ENCODE measurements around the gene PNCK. TPM values are rescaled to one million over a fixed set of nuclear protein-coding genes. Genes with fewer than 3 reads are reported as not detected.
"Not testable (repeated sequence)": the region's sequence is repeated elsewhere in the genome, so short reads cannot be mapped to it uniquely, and the experiment has no call there.

The PNCK gene
- total RNA-seq, 1 donor from 2014 or later: not detected

- intact Hi-C loops (cut with micrococcal nuclease): no loop called here
- no peaks in the 10 kb centered on the region for H3K36me3 Mint-ChIP-seq (ENCODE audit: low read depth)
Observed at GRCh38 chrX:153688071-153688470, 14.5 kb upstream of the PNCK start.

DNA sequence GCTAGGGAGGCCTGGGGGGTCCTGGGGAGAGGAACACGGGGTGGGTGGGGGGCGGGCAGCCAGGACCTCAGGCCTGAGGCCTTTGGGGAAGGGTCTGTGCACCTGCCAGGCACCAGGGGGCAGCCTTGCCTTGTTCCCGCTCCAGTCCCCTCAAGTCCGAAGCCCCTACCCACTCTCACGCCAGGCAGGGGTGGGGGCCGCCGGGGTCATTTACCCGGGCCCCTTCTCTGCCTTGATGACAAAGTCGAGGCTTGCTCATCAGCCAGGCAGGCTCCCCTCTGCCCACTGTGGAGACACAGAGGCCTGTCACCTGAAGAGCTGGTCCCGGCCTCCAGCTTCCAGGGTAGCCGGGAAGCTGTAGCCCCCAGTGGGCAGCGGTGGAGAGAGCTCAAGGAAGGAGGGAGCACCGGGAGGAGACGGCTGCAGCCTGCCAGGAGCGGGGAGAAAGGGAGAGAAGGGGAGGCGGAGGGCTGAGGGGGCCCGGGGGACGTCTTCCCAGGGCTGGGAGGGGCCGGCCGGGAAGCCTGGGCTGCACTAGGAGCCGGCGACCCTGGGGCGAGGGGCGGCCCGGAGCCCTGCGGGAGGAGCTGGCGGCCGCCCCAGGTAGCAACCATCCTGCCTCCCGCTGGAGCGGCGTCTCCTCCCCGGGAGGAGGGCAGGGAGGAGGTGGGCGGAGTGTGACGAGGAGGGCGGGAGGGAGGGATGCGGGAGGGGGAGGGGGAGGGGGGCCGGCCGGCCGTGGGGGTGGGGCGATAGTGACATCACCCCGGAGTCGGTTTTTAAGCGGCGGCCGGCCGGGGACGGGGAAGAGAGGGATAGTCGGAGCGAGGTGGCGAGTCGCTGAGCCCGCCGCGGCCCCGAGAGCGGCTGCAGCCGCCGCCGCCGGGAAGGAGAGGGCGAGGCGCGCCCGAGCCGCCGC is 13.8 kb upstream of the PNCK start, which contains the start of gene SLC6A8:
Gene SLC6A8, plus strand, starts transcription at position 806 of the 919 bp plus-strand sequence. CDS start 649 bp downstream, outside the sequence.
- Mint-ChIP-seq H3K4me3 (peak within 1 kb of the TSS; percentile 66), H3K27me3 (ENCODE audit: insufficient read depth) (peaks cover 10% of the 10 kb centered on the region), H3K36me3 (ENCODE audit: low read depth) (no peaks in the 10 kb centered on the region), H3K4me1 (ENCODE audit: low read depth) (no peaks in the 10 kb centered on the region), H3K27ac (no peak within 1 kb of the TSS), H3K9me3 (no peaks in the 10 kb centered on the region)
- intact Hi-C loops (cut with micrococcal nuclease): no loop called here
- DNase-seq (ENCODE audit: low spot score): peak; percentile 6

More at GRCh38 chrX:153688071-153688470, 14.5 kb upstream of the PNCK start:
- H3K4me1 Mint-ChIP-seq (ENCODE audit: low read depth): no peaks in the 10 kb centered on the region
- no peak overlapping the region for H3K4me3 Mint-ChIP-seq
- H3K27me3 Mint-ChIP-seq (ENCODE audit: insufficient read depth): peaks cover 7% of the 10 kb centered on the region
- no peak for DNase-seq (ENCODE audit: low spot score)
- no peak overlapping the region for H3K27ac Mint-ChIP-seq
- no peaks in the 10 kb centered on the region for H3K9me3 Mint-ChIP-seq

DNA sequence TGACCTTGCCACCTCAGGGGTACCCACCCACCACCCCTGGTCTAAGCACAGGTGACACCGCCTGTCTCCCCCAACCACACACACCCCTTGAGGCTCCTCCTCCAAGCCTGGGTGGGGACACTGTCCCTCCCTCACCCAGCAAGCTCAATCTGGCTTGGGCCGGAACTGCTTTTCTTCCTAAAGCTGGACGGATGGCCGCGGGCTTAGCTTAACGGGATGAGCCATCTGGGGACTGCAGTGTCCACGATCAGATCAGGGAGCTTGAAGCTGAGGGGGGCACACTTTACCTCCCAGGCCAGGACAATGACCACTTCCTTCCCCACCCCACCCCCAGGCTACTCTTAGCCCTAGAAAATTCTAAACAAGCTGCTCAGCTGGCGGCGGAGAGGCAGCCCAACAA is 13.1 kb upstream of the PNCK start:
- intact Hi-C loops (cut with micrococcal nuclease): no loop called here

GRCh38 chrX:153685751-153686696 is 12.4 kb upstream of the PNCK start:
- no peak overlapping the region for H3K4me3 Mint-ChIP-seq
- no peaks in the 10 kb centered on the region for H3K36me3 Mint-ChIP-seq (ENCODE audit: low read depth)
- DNase-seq (ENCODE audit: low spot score): no peak
- no peaks in the 10 kb centered on the region for H3K9me3 Mint-ChIP-seq
- intact Hi-C loops (cut with micrococcal nuclease): no loop called here
- H3K27ac Mint-ChIP-seq: no peak overlapping the region
- peaks cover 10% of the 10 kb centered on the region for H3K27me3 Mint-ChIP-seq (ENCODE audit: insufficient read depth)
- no peaks in the 10 kb centered on the region for H3K4me1 Mint-ChIP-seq (ENCODE audit: low read depth)

More for the DNA sequence above, 13.1 kb upstream of the PNCK start:
- Mint-ChIP-seq H3K27ac (no peak overlapping the region), H3K36me3 (ENCODE audit: low read depth) (no peaks in the 10 kb centered on the region), H3K27me3 (ENCODE audit: insufficient read depth) (peaks cover 10% of the 10 kb centered on the region), H3K4me3 (peak overlapping the region; percentile 5), H3K9me3 (no peaks in the 10 kb centered on the region), H3K4me1 (ENCODE audit: low read depth) (no peaks in the 10 kb centered on the region)
- no peak for DNase-seq (ENCODE audit: low spot score)

GRCh38 chrX:153685156-153685536 is 11.5 kb upstream of the PNCK start:
- Mint-ChIP-seq H3K27me3 (ENCODE audit: insufficient read depth) (peaks cover 12% of the 10 kb centered on the region), H3K36me3 (ENCODE audit: low read depth) (no peaks in the 10 kb centered on the region), H3K9me3 (no peaks in the 10 kb centered on the region), H3K27ac (no peak overlapping the region), H3K4me1 (ENCODE audit: low read depth) (no peaks in the 10 kb centered on the region), H3K4me3 (no peak overlapping the region)
- no peak for DNase-seq (ENCODE audit: low spot score)
- intact Hi-C loops (cut with micrococcal nuclease): no loop called here

DNA sequence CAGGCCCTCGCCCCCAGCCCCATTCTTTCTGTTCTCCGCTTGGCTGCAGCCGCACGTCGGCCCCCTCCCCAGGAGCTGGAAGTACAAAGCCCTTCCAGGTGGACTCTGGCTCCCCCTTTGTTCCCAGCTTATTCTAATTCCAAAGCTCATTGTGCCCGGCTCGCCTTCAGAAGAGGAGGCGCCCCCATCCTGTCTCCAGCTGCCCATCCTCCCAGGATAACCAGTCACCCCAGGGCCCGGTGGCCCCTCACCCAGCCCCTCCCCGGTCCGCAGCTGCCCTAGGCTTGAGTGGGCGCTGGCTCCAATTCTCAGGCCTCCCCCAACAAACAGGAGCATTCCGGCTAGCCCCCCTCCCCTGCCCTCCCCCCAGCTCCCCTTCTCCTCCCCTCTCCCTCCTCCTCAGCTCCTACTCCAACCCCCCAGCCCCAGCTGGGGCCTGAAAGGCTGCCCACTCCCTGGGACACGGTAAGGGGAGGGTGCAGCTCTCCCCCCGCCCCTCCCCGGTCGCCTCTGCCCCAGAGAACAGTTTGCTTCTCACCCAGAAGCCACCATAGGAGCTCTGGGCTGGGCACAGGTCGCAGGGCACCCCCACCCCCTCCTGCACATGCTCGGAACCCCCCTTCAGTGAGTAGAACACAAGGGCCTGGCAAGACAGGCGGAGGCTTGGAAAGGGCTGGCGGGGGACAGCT is 11.0 kb upstream of the PNCK start:
- H3K4me1 Mint-ChIP-seq (ENCODE audit: low read depth): no peaks in the 10 kb centered on the region
- DNase-seq (ENCODE audit: low spot score): no peak
- H3K36me3 Mint-ChIP-seq (ENCODE audit: low read depth): no peaks in the 10 kb centered on the region
- no peak overlapping the region for H3K4me3 Mint-ChIP-seq
- intact Hi-C loops (cut with micrococcal nuclease): no loop called here
- no peak overlapping the region for H3K27ac Mint-ChIP-seq
- peaks cover 14% of the 10 kb centered on the region for H3K27me3 Mint-ChIP-seq (ENCODE audit: insufficient read depth)
- H3K9me3 Mint-ChIP-seq: no peaks in the 10 kb centered on the region

DNA sequence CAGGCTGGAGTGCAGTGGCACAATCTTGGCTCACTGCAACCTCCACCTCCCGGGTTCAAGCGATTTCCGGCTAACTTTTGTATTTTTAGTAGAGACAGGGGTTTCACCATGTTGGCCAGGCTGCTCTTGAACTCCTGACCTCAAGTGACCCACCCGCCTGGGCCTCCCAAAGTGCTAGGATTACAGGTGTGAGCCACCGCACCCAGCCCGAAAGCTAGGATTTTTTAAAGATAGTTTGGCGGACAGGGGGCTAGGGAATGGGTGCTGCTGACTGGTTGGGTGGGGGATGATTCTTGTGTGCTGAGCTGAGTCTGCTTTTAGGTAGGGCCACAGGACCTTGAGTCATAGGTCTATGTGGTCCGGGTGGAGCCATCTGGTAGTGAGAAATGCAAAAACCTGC is 9.9 kb upstream of the PNCK start:
- H3K9me3 Mint-ChIP-seq; H3K36me3 Mint-ChIP-seq (ENCODE audit: low read depth); H3K27ac Mint-ChIP-seq; DNase-seq (ENCODE audit: low spot score); H3K4me3 Mint-ChIP-seq; H3K4me1 Mint-ChIP-seq (ENCODE audit: low read depth); intact Hi-C loops (cut with micrococcal nuclease): not testable (repeated sequence)
- H3K27me3 Mint-ChIP-seq (ENCODE audit: insufficient read depth): peaks cover 14% of the 10 kb centered on the region

GRCh38 chrX:153681175-153681574 is 7.6 kb upstream of the PNCK start:
- H3K4me1 Mint-ChIP-seq (ENCODE audit: low read depth): no peaks in the 10 kb centered on the region
- H3K27me3 Mint-ChIP-seq (ENCODE audit: insufficient read depth): peaks cover 12% of the 10 kb centered on the region
- H3K4me3 Mint-ChIP-seq: no peak overlapping the region
- no peaks in the 10 kb centered on the region for H3K9me3 Mint-ChIP-seq
- no peak overlapping the region for H3K27ac Mint-ChIP-seq
- H3K36me3 Mint-ChIP-seq (ENCODE audit: low read depth): no peaks in the 10 kb centered on the region
- DNase-seq (ENCODE audit: low spot score): no peak
- intact Hi-C loops (cut with micrococcal nuclease): no loop called here

GRCh38 chrX:153674219-153674851 is 722 bp upstream of the PNCK start:
- Mint-ChIP-seq H3K4me3 (no peak overlapping the region), H3K4me1 (ENCODE audit: low read depth) (no peaks in the 10 kb centered on the region)

GRCh38 chrX:153672531-153673427 is 834 bp downstream of the PNCK start:
- H3K27me3 Mint-ChIP-seq (ENCODE audit: insufficient read depth): peaks cover 16% of the 10 kb centered on the region
- no peaks in the 10 kb centered on the region for H3K9me3 Mint-ChIP-seq
- H3K36me3 Mint-ChIP-seq (ENCODE audit: low read depth): no peaks in the 10 kb centered on the region
- intact Hi-C loops (cut with micrococcal nuclease): no loop called here
- H3K4me3 Mint-ChIP-seq: no peak overlapping the region
- DNase-seq (ENCODE audit: low spot score): no peak
- H3K27ac Mint-ChIP-seq: no peak overlapping the region
- peaks cover 4% of the 10 kb centered on the region for H3K4me1 Mint-ChIP-seq (ENCODE audit: low read depth)

More at GRCh38 chrX:153674219-153674851, 722 bp upstream of the PNCK start:
- H3K36me3 Mint-ChIP-seq (ENCODE audit: low read depth): no peaks in the 10 kb centered on the region
- DNase-seq (ENCODE audit: low spot score): no peak
- peaks cover 16% of the 10 kb centered on the region for H3K27me3 Mint-ChIP-seq (ENCODE audit: insufficient read depth)
- peak overlapping the region; percentile 68 for H3K27ac Mint-ChIP-seq
- H3K9me3 Mint-ChIP-seq: no peaks in the 10 kb centered on the region
- intact Hi-C loops (cut with micrococcal nuclease): no loop called here

DNA sequence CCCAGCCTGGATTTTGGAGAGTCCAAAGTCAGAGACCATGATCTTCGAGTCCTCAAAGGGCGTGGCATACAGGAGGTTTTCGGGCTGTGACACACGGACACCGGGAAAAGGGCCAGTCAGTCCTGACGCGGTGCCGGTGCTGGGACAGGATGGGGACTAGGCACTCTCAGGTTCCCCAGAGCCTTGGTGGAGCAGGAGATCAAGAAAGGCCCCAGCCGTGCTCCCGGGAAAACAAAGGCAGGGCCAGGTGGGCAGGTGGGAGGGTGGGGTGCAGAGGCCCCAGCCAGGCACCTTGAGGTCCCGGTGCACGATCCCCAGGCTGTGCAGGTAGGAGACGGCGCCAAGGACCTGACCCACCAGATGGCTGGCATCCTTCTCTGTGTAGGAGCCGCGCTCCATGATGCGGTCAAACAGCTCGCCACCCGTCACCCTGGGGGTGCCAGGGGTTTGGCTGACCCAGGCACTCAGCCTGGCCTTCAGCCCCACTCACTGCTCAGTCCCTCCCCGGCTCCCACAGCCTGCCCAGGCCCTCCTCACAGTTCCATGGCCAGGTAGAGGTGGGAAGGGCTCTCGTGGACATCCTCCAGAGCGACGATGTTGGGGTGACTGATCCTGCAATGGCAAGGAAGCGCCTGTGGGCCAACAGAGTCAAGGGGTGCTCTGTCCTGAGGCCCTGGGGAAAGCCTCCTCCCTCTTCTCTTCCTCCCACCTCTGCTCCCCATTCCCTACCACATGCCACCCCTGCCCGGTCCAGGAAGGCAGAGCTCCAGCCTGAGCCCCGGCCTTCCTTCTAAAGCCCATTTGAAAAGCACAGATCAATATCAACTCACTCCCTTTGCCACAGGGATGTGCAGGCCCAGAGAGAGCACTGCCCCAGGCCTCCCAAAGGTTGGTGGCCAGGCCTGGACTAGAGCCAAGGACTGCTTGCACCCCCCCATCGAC is 1.8 kb downstream of the PNCK start:
- H3K36me3 Mint-ChIP-seq (ENCODE audit: low read depth): no peaks in the 10 kb centered on the region
- H3K27ac Mint-ChIP-seq: no peak overlapping the region
- intact Hi-C loops (cut with micrococcal nuclease): no loop called here
- peaks cover 14% of the 10 kb centered on the region for H3K27me3 Mint-ChIP-seq (ENCODE audit: insufficient read depth)
- no peak for DNase-seq (ENCODE audit: low spot score)
- peaks cover 7% of the 10 kb centered on the region for H3K4me1 Mint-ChIP-seq (ENCODE audit: low read depth)
- H3K4me3 Mint-ChIP-seq: no peak overlapping the region
- H3K9me3 Mint-ChIP-seq: no peaks in the 10 kb centered on the region
